HG02840 (cell line): ENCODE results near the gene IL1R2.

ENCODE experiments used
- ATAC-seq: cut with Tn5 transposase; IDR thresholded peaks from one replicate; pipeline ENCODE4 v1.9.1; 2021; ENCODE audit warnings: mild to moderate bottlenecking, moderate library complexity, moderate number of reproducible peaks; ENCODE audit not compliant: unreplicated experiment, low FRiP score

IL1R2 gene

GRCh38 chr2:102015399-102015798, 23.6 kb downstream of the IL1R2 start:
- no peak for ATAC-seq

DNA sequence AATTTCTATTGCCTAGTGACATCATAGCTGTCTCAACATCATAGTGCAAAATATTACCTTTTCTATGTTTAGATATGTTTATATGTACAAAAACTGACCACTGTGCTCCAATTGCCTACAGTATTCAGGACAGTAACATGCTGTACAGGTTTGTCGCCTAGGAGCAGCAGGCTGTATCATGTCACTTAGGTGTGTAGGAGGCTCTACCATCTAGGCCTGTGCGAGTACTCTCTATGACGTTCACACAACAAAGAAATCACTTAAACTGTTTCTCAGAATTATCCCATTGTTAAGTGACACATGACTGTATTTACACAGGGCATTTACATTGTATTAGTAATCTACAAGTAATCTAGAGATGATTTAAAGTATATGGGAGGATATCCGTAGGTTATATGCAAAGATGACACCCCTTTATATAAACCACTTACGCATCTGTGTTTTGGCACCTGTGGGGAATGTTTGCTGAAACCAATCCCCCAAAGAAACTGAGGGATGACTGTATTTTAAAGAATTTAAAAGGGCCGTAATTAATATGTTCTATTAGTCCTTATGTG, 24.7 kb downstream of the IL1R2 start:
- ATAC-seq: no peak

DNA sequence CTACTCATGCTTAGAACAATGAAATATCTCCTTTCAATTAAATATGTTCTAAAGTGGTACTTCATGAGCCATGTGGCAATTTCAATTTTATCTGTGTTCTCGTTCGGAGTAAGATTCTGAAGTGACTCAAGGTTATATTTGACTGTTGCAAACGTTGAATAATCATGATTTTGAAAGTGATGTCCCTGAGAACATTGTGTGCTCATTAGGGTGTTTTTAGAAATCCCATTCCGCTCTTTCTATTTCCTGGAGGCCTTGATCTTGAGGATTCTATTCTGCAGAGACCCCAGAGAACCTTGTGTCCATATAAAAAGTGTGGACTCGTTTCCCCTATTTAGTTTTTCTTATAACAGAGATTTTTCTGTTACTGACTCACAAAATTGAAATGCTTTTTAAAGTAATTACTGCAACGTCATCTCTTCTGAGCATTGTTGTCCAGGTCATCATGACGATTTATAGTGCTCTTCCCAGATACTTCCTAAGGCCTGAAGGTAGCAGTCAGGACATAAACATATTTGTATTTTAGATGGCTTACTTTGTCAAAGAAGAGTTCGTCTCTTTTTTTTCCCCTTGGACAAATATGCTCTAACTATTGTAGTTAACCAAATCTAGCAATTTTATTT, 27.2 kb downstream of the IL1R2 start:
- no peak for ATAC-seq

DNA sequence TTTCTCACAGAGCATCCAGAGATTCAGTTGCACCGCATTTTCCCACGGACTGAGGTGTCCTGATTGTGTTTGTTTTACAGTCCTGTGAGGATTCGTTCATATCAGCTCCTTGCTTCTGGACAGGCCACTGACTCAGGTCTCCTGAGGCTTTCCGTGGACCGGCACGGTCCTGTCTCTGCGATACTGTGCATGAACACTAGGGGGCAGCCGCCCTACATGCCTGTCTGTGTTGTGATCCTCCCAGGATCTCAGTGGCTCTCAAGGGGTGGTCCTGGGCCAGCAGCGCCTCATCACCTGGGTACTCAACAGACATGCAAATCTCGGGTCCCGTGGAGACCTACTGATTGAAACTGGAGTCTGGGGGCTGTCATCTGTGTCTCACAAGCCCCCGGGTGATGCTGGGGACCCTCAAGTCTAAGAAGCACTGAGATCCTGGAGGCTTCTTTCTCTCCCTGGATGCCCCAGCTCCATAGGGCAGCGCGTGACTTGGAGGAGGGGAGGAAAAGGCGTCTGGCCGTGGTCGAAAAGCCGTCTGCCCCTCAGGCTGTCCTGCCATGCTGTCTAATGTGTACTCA, 28.9 kb downstream of the IL1R2 start:
- peak; percentile 43 for ATAC-seq

GRCh38 chr2:102021779-102022178, 30.0 kb downstream of the IL1R2 start:
- ATAC-seq: no peak

- no peak for ATAC-seq
These were observed 31.3 kb downstream of the IL1R2 start for GRCh38 chr2:102022884-102023539.

DNA sequence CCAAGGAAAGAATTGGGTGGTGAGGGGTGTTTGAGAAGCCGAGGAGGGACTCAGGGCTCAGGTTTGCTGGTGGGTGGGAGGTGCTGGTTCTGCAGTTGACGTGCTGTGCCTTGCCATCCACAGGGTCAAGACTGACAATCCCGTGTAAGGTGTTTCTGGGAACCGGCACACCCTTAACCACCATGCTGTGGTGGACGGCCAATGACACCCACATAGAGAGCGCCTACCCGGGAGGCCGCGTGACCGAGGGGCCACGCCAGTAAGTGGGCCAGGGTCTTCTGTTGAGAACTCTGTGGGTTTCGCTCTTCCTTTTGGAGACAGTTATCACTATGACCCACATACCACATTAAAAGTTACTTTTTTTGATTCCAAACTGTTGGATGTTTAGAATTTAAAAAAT, 32.6 kb downstream of the IL1R2 start:
- no peak for ATAC-seq

DNA sequence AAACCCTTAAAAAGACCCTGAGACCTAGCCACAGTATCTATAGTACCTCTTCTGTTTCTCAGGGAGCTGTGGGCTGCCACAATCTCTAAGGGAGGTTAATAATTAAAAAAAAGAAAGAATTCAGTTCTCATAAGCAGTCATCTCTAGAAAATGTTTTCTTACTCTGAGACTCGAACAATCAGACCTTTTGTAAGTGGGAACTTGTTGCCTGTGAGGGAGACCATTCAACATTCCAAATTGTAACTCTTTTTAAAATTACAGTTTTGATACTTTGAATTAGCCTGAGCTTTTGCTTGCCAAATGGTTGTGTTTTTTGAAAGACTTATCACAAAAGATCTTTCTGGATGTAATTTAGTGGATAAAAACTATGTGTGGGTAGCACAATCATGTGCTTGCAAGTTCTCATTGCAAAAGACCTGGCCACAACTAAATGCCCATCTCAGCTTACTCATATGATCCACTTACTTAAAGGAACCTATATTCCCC, 33.3 kb downstream of the IL1R2 start:
- ATAC-seq: peak; percentile 77

GRCh38 chr2:102025583-102026267, 34.0 kb downstream of the IL1R2 start:
- ATAC-seq: no peak

DNA sequence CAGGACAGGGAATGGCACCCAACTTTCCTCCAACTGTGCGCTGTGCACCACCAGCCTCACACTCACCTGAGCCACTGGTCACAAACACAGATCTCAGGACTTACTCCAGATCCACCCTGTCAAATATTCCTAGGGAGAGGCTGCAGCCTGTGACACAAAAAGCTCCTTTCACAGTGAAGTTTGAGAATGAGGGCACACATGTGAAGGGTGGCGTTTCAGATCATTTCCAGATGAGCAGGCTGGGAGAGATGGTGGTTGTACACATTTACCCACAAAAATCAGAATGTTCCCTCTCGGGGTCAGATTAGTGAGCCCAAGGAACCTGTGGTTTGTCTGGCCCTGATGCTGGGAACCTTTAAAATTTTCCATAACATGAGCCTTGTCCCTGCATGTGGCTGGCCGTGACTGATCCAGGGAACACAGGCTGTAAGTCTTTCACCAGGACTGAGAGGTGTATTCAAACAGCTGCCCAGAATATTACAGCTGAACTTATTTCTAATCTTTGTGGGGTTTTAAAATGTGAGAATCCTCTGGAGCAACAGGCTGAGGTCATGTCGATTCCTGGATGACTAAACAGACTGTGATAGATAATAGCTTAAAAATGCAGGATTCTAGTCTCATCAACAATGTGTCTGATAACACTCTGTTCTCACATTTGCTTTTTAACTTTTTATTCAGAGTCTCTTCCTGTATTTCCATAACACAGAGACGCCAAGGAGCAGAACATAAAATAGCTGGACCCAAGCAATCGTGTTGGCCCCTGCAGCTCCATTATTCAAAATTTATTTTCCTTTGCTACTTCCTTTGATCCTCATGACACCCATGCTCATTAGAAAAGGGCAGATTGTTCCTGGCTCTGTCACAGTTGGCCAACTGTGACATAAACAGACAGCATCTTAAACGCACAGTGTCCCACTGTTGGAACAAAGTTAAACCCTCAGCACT, 35.5 kb downstream of the IL1R2 start:
- ATAC-seq: no peak

- ATAC-seq: no peak
These were observed 36.7 kb downstream of the IL1R2 start for GRCh38 chr2:102028470-102028869.

DNA sequence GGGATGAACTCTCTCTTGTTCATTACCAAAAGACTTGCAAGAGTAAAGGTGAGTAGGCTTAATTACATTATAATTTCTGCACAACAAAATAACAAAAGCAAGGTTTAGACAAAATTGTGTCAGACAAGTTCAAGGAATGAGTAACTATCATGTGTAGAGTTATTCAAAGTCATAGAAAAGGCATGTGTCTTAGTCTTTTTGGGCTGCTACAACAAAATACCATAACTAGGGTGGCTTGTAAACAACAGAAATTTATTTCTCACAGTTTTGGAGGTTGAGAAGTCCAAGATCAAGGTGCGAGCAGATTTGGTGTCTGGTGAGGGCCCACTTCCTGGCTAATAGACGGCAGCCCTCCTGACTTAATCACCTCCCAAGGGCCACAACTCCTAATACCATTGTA, 37.6 kb downstream of the IL1R2 start:
- ATAC-seq: no peak

GRCh38 chr2:102029952-102030351, 38.2 kb downstream of the IL1R2 start:
- no peak for ATAC-seq

DNA sequence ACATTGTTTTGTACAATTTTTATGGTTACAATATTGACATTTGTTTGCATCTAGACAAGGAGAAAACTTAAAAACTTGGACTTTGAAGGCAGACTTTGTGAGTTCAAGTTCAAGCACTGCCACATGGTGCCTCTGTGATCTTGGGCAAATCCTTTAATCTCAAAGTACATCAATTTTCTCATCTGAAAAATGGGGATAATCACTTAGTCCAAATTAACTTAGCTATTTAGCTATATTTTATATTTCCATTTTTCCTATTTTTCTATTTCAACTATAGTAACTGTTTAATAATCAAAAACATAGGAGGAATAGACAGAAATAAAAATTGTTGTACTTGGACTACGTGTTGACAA, 38.7 kb downstream of the IL1R2 start:
- ATAC-seq: no peak

GRCh38 chr2:102030855-102031527, 39.2 kb downstream of the IL1R2 start:
- no peak for ATAC-seq

DNA sequence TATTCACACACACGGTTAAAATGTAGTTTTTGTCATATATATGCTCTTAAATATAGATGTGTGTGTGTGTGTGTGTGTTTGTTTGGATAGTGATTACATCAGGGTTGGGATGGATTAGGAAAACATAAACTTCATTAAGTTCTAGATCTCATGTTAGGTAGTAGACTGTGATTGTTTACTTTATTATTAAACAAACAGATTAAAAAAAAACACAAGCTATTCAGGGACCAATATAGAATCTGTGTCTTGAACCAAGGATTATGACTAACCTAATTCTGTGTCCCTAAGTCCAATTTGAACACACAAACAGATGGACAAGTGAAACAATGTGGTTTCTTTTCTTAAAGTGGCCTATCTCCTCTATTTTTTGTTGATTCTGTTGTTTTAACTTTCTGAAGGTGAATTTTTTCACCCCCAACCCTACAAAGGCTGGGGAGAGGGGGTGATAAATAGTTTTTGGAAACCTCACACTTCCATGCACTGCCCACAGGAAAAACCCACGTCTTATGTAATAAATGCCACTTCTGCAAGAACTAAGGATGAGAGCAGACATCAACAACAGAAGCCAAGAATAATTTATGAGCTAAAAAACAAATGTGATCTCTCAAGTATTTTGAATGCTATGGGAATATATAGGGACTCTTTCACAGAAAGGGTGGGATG, 40.7 kb downstream of the IL1R2 start:
- ATAC-seq: no peak

DNA sequence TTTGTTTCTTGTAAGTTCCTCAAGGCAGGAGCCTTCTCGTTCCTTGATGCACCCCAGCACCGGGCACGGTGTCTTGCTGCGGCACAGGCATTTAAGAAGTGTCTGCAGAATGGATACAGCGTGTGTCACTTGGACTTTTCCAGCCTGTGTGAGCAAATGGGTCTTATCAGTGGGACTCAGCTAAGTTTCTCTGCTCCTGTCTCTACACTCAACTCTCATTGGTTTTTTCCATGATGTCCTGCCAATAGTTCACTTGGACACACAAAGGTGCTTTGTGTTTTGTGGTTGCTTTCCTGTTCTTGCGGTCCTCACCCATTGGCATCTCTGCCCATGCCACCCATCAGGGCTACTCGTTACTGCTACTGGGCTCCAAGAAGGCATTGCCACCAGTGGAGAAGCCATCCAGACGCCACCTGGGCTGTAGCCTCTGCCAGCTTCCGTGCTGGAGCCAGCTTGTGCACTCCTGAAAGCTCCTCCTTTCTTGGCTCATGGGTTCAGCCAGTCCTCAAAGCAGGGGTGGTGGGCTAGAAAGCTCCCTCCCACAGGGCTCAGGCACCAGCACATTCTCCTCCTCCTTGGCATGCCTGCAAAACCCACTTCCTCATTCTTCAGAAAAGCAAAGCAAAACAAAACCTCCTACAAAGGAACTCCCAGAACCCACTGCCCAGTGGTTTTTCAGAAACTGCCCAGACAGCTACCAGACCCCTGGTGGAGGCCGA, 41.4 kb downstream of the IL1R2 start:
- ATAC-seq: no peak
